ENCODE data around the gene ATG16L1. TPM values are rescaled to one million over a fixed set of nuclear protein-coding genes. Genes with fewer than 3 reads are reported as not detected.
A peak's percentile ranks its signal among the peaks of the same experiment; 100 is the strongest.

The ATG16L1 gene
- total and polyA plus RNA-seq, 5 donors from 2014 or later, result 15.2 to 125 (median 20.6) TPM

GRCh38 chr2:233233618-233234230 is 17.7 kb upstream of the ATG16L1 start:
- DNase-seq (no peak), ATAC-seq (ENCODE audit: low read depth in 2 of 2) (no peak)
- Histone ChIP-seq H3K9me3 (ENCODE audit: control insufficient read depth in 2 of 2, low read length in 2 of 2) (no peaks in the 10 kb centered on the region), H3K27me3 (ENCODE audit: control insufficient read depth, insufficient read depth, low read length) (no peaks in the 10 kb centered on the region), H3K4me1 (ENCODE audit: control insufficient read depth, insufficient read depth, low read length, poor library complexity, severe bottlenecking) (peaks cover 38% of the 10 kb centered on the region), H3K36me3 (ENCODE audit: control insufficient read depth, insufficient read depth, low read length) (no peaks in the 10 kb centered on the region), H3K4me3 (ENCODE audit: low read depth, low read length) (no peak overlapping the region), H3K27ac (ENCODE audit: insufficient read depth, low read length, poor library complexity, severe bottlenecking) (no peak overlapping the region)
- Mint-ChIP-seq H3K4me1 (peaks cover 21 to 60% (median 41%) of the 10 kb centered on the region in 4 donors), H3K4me3 (peak overlapping the region in 3 of 4 donors; percentile 11 to 58 (median 55)), H3K36me3 (no peaks in the 10 kb centered on the region), H3K27ac (peak overlapping the region; percentile 53 to 81 (median 55)), H3K9me3 (no peaks in the 10 kb centered on the region), H3K27me3 (no peaks in the 10 kb centered on the region)

GRCh38 chr2:233234264-233234663 is 17.2 kb upstream of the ATG16L1 start:
- Histone ChIP-seq H3K36me3 (ENCODE audit: control insufficient read depth, insufficient read depth, low read length) (no peaks in the 10 kb centered on the region), H3K9me3 (ENCODE audit: control insufficient read depth in 2 of 2, low read length in 2 of 2) (no peaks in the 10 kb centered on the region), H3K27ac (ENCODE audit: insufficient read depth, low read length, poor library complexity, severe bottlenecking) (peak overlapping the region; percentile 15), H3K4me1 (ENCODE audit: control insufficient read depth, insufficient read depth, low read length, poor library complexity, severe bottlenecking) (peaks cover 44% of the 10 kb centered on the region), H3K27me3 (ENCODE audit: control insufficient read depth, insufficient read depth, low read length) (no peaks in the 10 kb centered on the region), H3K4me3 (ENCODE audit: low read depth, low read length) (no peak overlapping the region)
- H3K36me3 Mint-ChIP-seq, result peaks cover 3% of the 10 kb centered on the region
- peaks cover 26 to 66% (median 47%) of the 10 kb centered on the region in 4 donors for H3K4me1 Mint-ChIP-seq
- H3K27ac Mint-ChIP-seq, result peak overlapping the region; percentile 53 to 81 (median 55)
- peak in 1 of 3 donors; percentile 37 for DNase-seq
- H3K4me3 Mint-ChIP-seq, result peak overlapping the region in 3 of 4 donors; percentile 16 to 58 (median 55)
- no peaks in the 10 kb centered on the region for H3K27me3 Mint-ChIP-seq
- no peak for ATAC-seq (ENCODE audit: low read depth in 2 of 2)
- no peaks in the 10 kb centered on the region for H3K9me3 Mint-ChIP-seq

GRCh38 chr2:233234996-233235395 is 16.5 kb upstream of the ATG16L1 start:
- no peak overlapping the region for H3K27ac ChIP-seq (ENCODE audit: insufficient read depth, low read length, poor library complexity, severe bottlenecking)
- no peaks in the 10 kb centered on the region for H3K27me3 ChIP-seq (ENCODE audit: control insufficient read depth, insufficient read depth, low read length)
- H3K4me3 ChIP-seq (ENCODE audit: low read depth, low read length), result no peak overlapping the region
- no peaks in the 10 kb centered on the region for H3K27me3 Mint-ChIP-seq
- no peak for ATAC-seq (ENCODE audit: low read depth in 2 of 2)
- H3K4me1 Mint-ChIP-seq, result peaks cover 24 to 70% (median 51%) of the 10 kb centered on the region in 4 donors
- peak overlapping the region in 1 of 4 donors; percentile 47 for H3K4me3 Mint-ChIP-seq
- no peaks in the 10 kb centered on the region for H3K36me3 ChIP-seq (ENCODE audit: control insufficient read depth, insufficient read depth, low read length)
- no peaks in the 10 kb centered on the region for H3K9me3 Mint-ChIP-seq
- peaks cover 51% of the 10 kb centered on the region for H3K4me1 ChIP-seq (ENCODE audit: control insufficient read depth, insufficient read depth, low read length, poor library complexity, severe bottlenecking)
- no peak overlapping the region for H3K27ac Mint-ChIP-seq
- H3K36me3 Mint-ChIP-seq, result peaks cover 3% of the 10 kb centered on the region
- DNase-seq, result no peak
- no peaks in the 10 kb centered on the region for H3K9me3 ChIP-seq (ENCODE audit: control insufficient read depth in 2 of 2, low read length in 2 of 2)

GRCh38 chr2:233235977-233236376 is 15.5 kb upstream of the ATG16L1 start:
- peaks cover 3% of the 10 kb centered on the region for H3K36me3 Mint-ChIP-seq
- Histone ChIP-seq H3K27me3 (ENCODE audit: control insufficient read depth, insufficient read depth, low read length) (no peaks in the 10 kb centered on the region), H3K36me3 (ENCODE audit: control insufficient read depth, insufficient read depth, low read length) (no peaks in the 10 kb centered on the region), H3K4me1 (ENCODE audit: control insufficient read depth, insufficient read depth, low read length, poor library complexity, severe bottlenecking) (peaks cover 51% of the 10 kb centered on the region), H3K27ac (ENCODE audit: insufficient read depth, low read length, poor library complexity, severe bottlenecking) (no peak overlapping the region), H3K4me3 (ENCODE audit: low read depth, low read length) (no peak overlapping the region), H3K9me3 (ENCODE audit: control insufficient read depth in 2 of 2, low read length in 2 of 2) (no peaks in the 10 kb centered on the region)
- H3K4me1 Mint-ChIP-seq, result peaks cover 22 to 68% (median 51%) of the 10 kb centered on the region in 4 donors
- no peak overlapping the region for H3K27ac Mint-ChIP-seq
- H3K9me3 Mint-ChIP-seq, result no peaks in the 10 kb centered on the region
- DNase-seq (no peak), ATAC-seq (ENCODE audit: low read depth in 2 of 2) (no peak)
- H3K27me3 Mint-ChIP-seq, result no peaks in the 10 kb centered on the region
- no peak overlapping the region for H3K4me3 Mint-ChIP-seq

GRCh38 chr2:233236820-233237589 is 14.5 kb upstream of the ATG16L1 start:
- no peaks in the 10 kb centered on the region for H3K27me3 ChIP-seq (ENCODE audit: control insufficient read depth, insufficient read depth, low read length)
- Mint-ChIP-seq H3K36me3 (peaks cover 3% of the 10 kb centered on the region), H3K4me3 (peak overlapping the region in 3 of 4 donors; percentile 0 to 27 (median 7)), H3K9me3 (no peaks in the 10 kb centered on the region), H3K27ac (peak overlapping the region; percentile 2 to 67 (median 22)), H3K4me1 (peaks cover 22 to 69% (median 53%) of the 10 kb centered on the region in 4 donors), H3K27me3 (no peaks in the 10 kb centered on the region)
- H3K9me3 ChIP-seq (ENCODE audit: control insufficient read depth in 2 of 2, low read length in 2 of 2), result no peaks in the 10 kb centered on the region
- ATAC-seq (ENCODE audit: low read depth in 2 of 2) (no peak), DNase-seq (no peak)
- no peak overlapping the region for H3K27ac ChIP-seq (ENCODE audit: insufficient read depth, low read length, poor library complexity, severe bottlenecking)
- no peaks in the 10 kb centered on the region for H3K36me3 ChIP-seq (ENCODE audit: control insufficient read depth, insufficient read depth, low read length)
- H3K4me1 ChIP-seq (ENCODE audit: control insufficient read depth, insufficient read depth, low read length, poor library complexity, severe bottlenecking), result peaks cover 58% of the 10 kb centered on the region
- H3K4me3 ChIP-seq (ENCODE audit: low read depth, low read length), result no peak overlapping the region

GRCh38 chr2:233240897-233241296 is 10.6 kb upstream of the ATG16L1 start:
- DNase-seq, result peak in 2 of 3 donors; percentile 35 to 89
- H3K27me3 Mint-ChIP-seq, result no peaks in the 10 kb centered on the region
- peak overlapping the region; percentile 69 to 93 (median 76) for H3K4me3 Mint-ChIP-seq
- Histone ChIP-seq H3K4me3 (ENCODE audit: low read depth, low read length) (peak overlapping the region; percentile 68), H3K4me1 (ENCODE audit: control insufficient read depth, insufficient read depth, low read length, poor library complexity, severe bottlenecking) (peaks cover 51% of the 10 kb centered on the region), H3K36me3 (ENCODE audit: control insufficient read depth, insufficient read depth, low read length) (no peaks in the 10 kb centered on the region), H3K27me3 (ENCODE audit: control insufficient read depth, insufficient read depth, low read length) (no peaks in the 10 kb centered on the region), H3K27ac (ENCODE audit: insufficient read depth, low read length, poor library complexity, severe bottlenecking) (peak overlapping the region; percentile 66), H3K9me3 (ENCODE audit: control insufficient read depth in 2 of 2, low read length in 2 of 2) (no peaks in the 10 kb centered on the region)
- H3K4me1 Mint-ChIP-seq, result peaks cover 12 to 76% (median 49%) of the 10 kb centered on the region in 4 donors
- peak; percentile 57 to 72 for ATAC-seq (ENCODE audit: low read depth in 2 of 2)
- H3K27ac Mint-ChIP-seq, result peak overlapping the region; percentile 86 to 96 (median 92)
- H3K36me3 Mint-ChIP-seq, result peaks cover 3% of the 10 kb centered on the region
- no peaks in the 10 kb centered on the region for H3K9me3 Mint-ChIP-seq

GRCh38 chr2:233241803-233242202 is 9.7 kb upstream of the ATG16L1 start:
- ATAC-seq (ENCODE audit: low read depth in 2 of 2) (no peak), DNase-seq (peak in 1 of 3 donors; percentile 34)
- peaks cover 3% of the 10 kb centered on the region for H3K36me3 Mint-ChIP-seq
- no peaks in the 10 kb centered on the region for H3K9me3 Mint-ChIP-seq
- H3K27ac Mint-ChIP-seq, result peak overlapping the region; percentile 4 to 86 (median 70)
- H3K4me1 ChIP-seq (ENCODE audit: control insufficient read depth, insufficient read depth, low read length, poor library complexity, severe bottlenecking), result peaks cover 52% of the 10 kb centered on the region
- H3K4me1 Mint-ChIP-seq, result peaks cover 12 to 79% (median 50%) of the 10 kb centered on the region in 4 donors
- H3K27ac ChIP-seq (ENCODE audit: insufficient read depth, low read length, poor library complexity, severe bottlenecking), result peak overlapping the region; percentile 55
- H3K4me3 ChIP-seq (ENCODE audit: low read depth, low read length), result no peak overlapping the region
- peak overlapping the region; percentile 7 to 69 (median 54) for H3K4me3 Mint-ChIP-seq
- no peaks in the 10 kb centered on the region for H3K9me3 ChIP-seq (ENCODE audit: control insufficient read depth in 2 of 2, low read length in 2 of 2)
- no peaks in the 10 kb centered on the region for H3K27me3 ChIP-seq (ENCODE audit: control insufficient read depth, insufficient read depth, low read length)
- no peaks in the 10 kb centered on the region for H3K36me3 ChIP-seq (ENCODE audit: control insufficient read depth, insufficient read depth, low read length)
- no peaks in the 10 kb centered on the region for H3K27me3 Mint-ChIP-seq

Data from CD4-positive, CD25-positive, alpha-beta regulatory T cell (primary cell).